ENCODE data around the gene SMTN.

- TF ChIP-seq POLR2A (IDR thresholded peaks at IDR 0.05) (no peak), CTCF (IDR thresholded peaks at IDR 0.05) (no peak)
Observed at GRCh38 chr22:31079095-31079642, 1.9 kb upstream of the SMTN start.

Data from testis (tissue), 2 donors.